ENCODE data around the gene HSPH1.

HSPH1 gene

GRCh38 chr13:31161557-31162150, at the start of gene HSPH1:
Gene HSPH1, minus strand, starts transcription at chr13:31161904. Its CDS starts 322 bp downstream, at chr13:31161582.
- DNase-seq (ENCODE audit: low read depth, low spot score) = peak; percentile 97

- no peak for DNase-seq (ENCODE audit: low read depth, low spot score)
These were observed 48.1 kb upstream of the HSPH1 start for GRCh38 chr13:31209841-31210210.

- no peak for DNase-seq (ENCODE audit: low read depth, low spot score)
These were observed 47.6 kb upstream of the HSPH1 start for GRCh38 chr13:31209172-31209840.

GRCh38 chr13:31208559-31209122, 46.9 kb upstream of the HSPH1 start:
- no peak for DNase-seq (ENCODE audit: low read depth, low spot score)

- no peak for DNase-seq (ENCODE audit: low read depth, low spot score)
These were observed 46.2 kb upstream of the HSPH1 start for GRCh38 chr13:31207661-31208552.

GRCh38 chr13:31204592-31204991, 42.9 kb upstream of the HSPH1 start:
- DNase-seq (ENCODE audit: low read depth, low spot score) = no peak

- DNase-seq (ENCODE audit: low read depth, low spot score) = no peak
These were observed 39.8 kb upstream of the HSPH1 start for GRCh38 chr13:31201341-31202031.

- no peak for DNase-seq (ENCODE audit: low read depth, low spot score)
These were observed 38.9 kb upstream of the HSPH1 start for GRCh38 chr13:31200637-31200971.

GRCh38 chr13:31199849-31200636, 38.3 kb upstream of the HSPH1 start, which contains the start of gene B3GLCT:
Gene B3GLCT, plus strand, starts transcription at chr13:31199975. Its CDS starts 110 bp downstream, at chr13:31200085.
- peak; percentile 51 for DNase-seq (ENCODE audit: low read depth, low spot score)

- no peak for DNase-seq (ENCODE audit: low read depth, low spot score)
These were observed 37.8 kb upstream of the HSPH1 start for GRCh38 chr13:31199527-31199848.

- DNase-seq (ENCODE audit: low read depth, low spot score) = no peak
These were observed 36.8 kb upstream of the HSPH1 start for GRCh38 chr13:31198519-31198918.

GRCh38 chr13:31196992-31197391, 35.3 kb upstream of the HSPH1 start:
- DNase-seq (ENCODE audit: low read depth, low spot score) = no peak

- no peak for DNase-seq (ENCODE audit: low read depth, low spot score)
These were observed 33.9 kb upstream of the HSPH1 start for GRCh38 chr13:31195616-31196015.

GRCh38 chr13:31192306-31192705, 30.6 kb upstream of the HSPH1 start:
- no peak for DNase-seq (ENCODE audit: low read depth, low spot score)

GRCh38 chr13:31191748-31192147, 30.0 kb upstream of the HSPH1 start:
- no peak for DNase-seq (ENCODE audit: low read depth, low spot score)

GRCh38 chr13:31184981-31185645, 23.4 kb upstream of the HSPH1 start:
- DNase-seq (ENCODE audit: low read depth, low spot score) = no peak

- DNase-seq (ENCODE audit: low read depth, low spot score) = no peak
These were observed 22.7 kb upstream of the HSPH1 start for GRCh38 chr13:31184451-31184850.

- DNase-seq (ENCODE audit: low read depth, low spot score) = no peak
These were observed 21.3 kb upstream of the HSPH1 start for GRCh38 chr13:31182987-31183386.

GRCh38 chr13:31179754-31180153, 18.1 kb upstream of the HSPH1 start:
- no peak for DNase-seq (ENCODE audit: low read depth, low spot score)

GRCh38 chr13:31179241-31179640, 17.5 kb upstream of the HSPH1 start:
- no peak for DNase-seq (ENCODE audit: low read depth, low spot score)

Measured in activated naive CD8-positive, alpha-beta T cell treated with anti-CD3 and anti-CD28 coated beads, Interleukin-2, amount 50 U/mL, for 16 hours (primary cell).